ENCODE results near the gene NPAS3.

The NPAS3 gene

GRCh38 chr14:33386140-33386539 lies 447.5 kb downstream of the NPAS3 start:
- Mint-ChIP-seq H3K27ac (no peak overlapping the region), H3K4me3 (no peak overlapping the region)
- TF ChIP-seq CTCF (IDR thresholded peaks at IDR 0.05; ENCODE audit: unreplicated experiment in 3 of 3), result no peak

GRCh38 chr14:33386781-33387180 lies 448.1 kb downstream of the NPAS3 start:
- no peak for TF ChIP-seq CTCF (IDR thresholded peaks at IDR 0.05; ENCODE audit: unreplicated experiment in 3 of 3)
- H3K36me3 Mint-ChIP-seq (ENCODE audit: low read depth), result no peaks in the 10 kb centered on the region
- no peaks in the 10 kb centered on the region for H3K9me3 Mint-ChIP-seq
- peaks cover 11% of the 10 kb centered on the region for H3K27me3 Mint-ChIP-seq (ENCODE audit: low read depth)
- H3K27ac Mint-ChIP-seq, result no peak overlapping the region
- peaks cover 5% of the 10 kb centered on the region for H3K4me1 Mint-ChIP-seq
- H3K4me3 Mint-ChIP-seq, result no peak overlapping the region

More at GRCh38 chr14:33386140-33386539, 447.5 kb downstream of the NPAS3 start:
- Mint-ChIP-seq H3K9me3 (no peaks in the 10 kb centered on the region), H3K4me1 (peaks cover 5% of the 10 kb centered on the region), H3K36me3 (ENCODE audit: low read depth) (no peaks in the 10 kb centered on the region), H3K27me3 (ENCODE audit: low read depth) (peaks cover 13% of the 10 kb centered on the region)

GRCh38 chr14:33390335-33390734 lies 451.7 kb downstream of the NPAS3 start:
- H3K9me3 Mint-ChIP-seq, result no peaks in the 10 kb centered on the region

GRCh38 chr14:33393231-33393894 lies 454.7 kb downstream of the NPAS3 start:
- H3K27me3 Mint-ChIP-seq (ENCODE audit: low read depth), result peaks cover 12% of the 10 kb centered on the region
- H3K27ac Mint-ChIP-seq, result no peak overlapping the region
- no peaks in the 10 kb centered on the region for H3K9me3 Mint-ChIP-seq
- TF ChIP-seq CTCF (IDR thresholded peaks at IDR 0.05; ENCODE audit: unreplicated experiment in 3 of 3), result no peak
- no peaks in the 10 kb centered on the region for H3K36me3 Mint-ChIP-seq (ENCODE audit: low read depth)
- H3K4me1 Mint-ChIP-seq, result peaks cover 28% of the 10 kb centered on the region
- no peak overlapping the region for H3K4me3 Mint-ChIP-seq

More at GRCh38 chr14:33390335-33390734, 451.7 kb downstream of the NPAS3 start:
- Mint-ChIP-seq H3K36me3 (ENCODE audit: low read depth) (no peaks in the 10 kb centered on the region), H3K4me1 (peaks cover 28% of the 10 kb centered on the region), H3K4me3 (no peak overlapping the region), H3K27ac (no peak overlapping the region), H3K27me3 (ENCODE audit: low read depth) (peaks cover 15% of the 10 kb centered on the region)
- TF ChIP-seq CTCF (IDR thresholded peaks at IDR 0.05; ENCODE audit: unreplicated experiment in 3 of 3), result no peak

- no peaks in the 10 kb centered on the region for H3K9me3 Mint-ChIP-seq
- H3K4me1 Mint-ChIP-seq, result peaks cover 28% of the 10 kb centered on the region
- peaks cover 10% of the 10 kb centered on the region for H3K27me3 Mint-ChIP-seq (ENCODE audit: low read depth)
- H3K36me3 Mint-ChIP-seq (ENCODE audit: low read depth), result no peaks in the 10 kb centered on the region
- H3K4me3 Mint-ChIP-seq, result no peak overlapping the region
- no peak overlapping the region for H3K27ac Mint-ChIP-seq
- TF ChIP-seq CTCF (IDR thresholded peaks at IDR 0.05; ENCODE audit: unreplicated experiment in 3 of 3), result no peak
Measured at GRCh38 chr14:33393895-33394368, 455.3 kb downstream of the NPAS3 start.

GRCh38 chr14:33401311-33401710 lies 462.6 kb downstream of the NPAS3 start:
- Mint-ChIP-seq H3K27me3 (ENCODE audit: low read depth) (peaks cover 8% of the 10 kb centered on the region), H3K9me3 (peaks cover 8% of the 10 kb centered on the region), H3K27ac (no peak overlapping the region), H3K36me3 (ENCODE audit: low read depth) (peaks cover 14% of the 10 kb centered on the region), H3K4me1 (peaks cover 6% of the 10 kb centered on the region), H3K4me3 (no peak overlapping the region)
- TF ChIP-seq CTCF (IDR thresholded peaks at IDR 0.05; ENCODE audit: unreplicated experiment in 3 of 3), result no peak

All from nephron (organoid).